Chondrocyte (in vitro differentiated cells): ENCODE data around the gene EREG. TPM values are rescaled to one million over a fixed set of nuclear protein-coding genes. Genes with fewer than 3 reads are reported as not detected.
A peak's percentile ranks its signal among the peaks of the same experiment; 100 is the strongest.

Experiments
- DNase-seq: peaks from one replicate; pipeline ENCODE4 v3.0.0; 2021; ENCODE audit warnings: mixed read lengths, low spot score
- H3K27ac Mint-ChIP-seq: one replicate; pipeline ENCODE4 v1.8.0; 2021; ENCODE audit warnings: mild to moderate bottlenecking, moderate library complexity, mixed read lengths; ENCODE audit not compliant: unreplicated experiment
- H3K27me3 Mint-ChIP-seq: 2 replicates; pipeline ENCODE4 v1.8.0; 2021; ENCODE audit warnings: low read depth, mixed read lengths
- H3K36me3 Mint-ChIP-seq: 2 replicates; pipeline ENCODE4 v1.8.0; 2021; ENCODE audit warnings: low read depth, mixed read lengths
- H3K4me1 Mint-ChIP-seq: 2 replicates; pipeline ENCODE4 v1.8.0; 2021; ENCODE audit warnings: low read depth, mild to moderate bottlenecking, mixed read lengths
- H3K4me3 Mint-ChIP-seq: one replicate; pipeline ENCODE4 v1.8.0; 2021; ENCODE audit warnings: mild to moderate bottlenecking, moderate library complexity, mixed read lengths; ENCODE audit not compliant: unreplicated experiment
- H3K9me3 Mint-ChIP-seq: 2 replicates; pipeline ENCODE4 v1.8.0; 2021; ENCODE audit warnings: low read depth, mixed read lengths
- total RNA-seq: library from RNA; stranded (reverse); gene quantifications from 3 replicates; pipeline ENCODE4 v1.2.1, GENCODE V29; 2021
- TF ChIP-seq, protein P1 (sequence below): fragments of 200-600 bp; sonication (generic); IDR thresholded peaks from 2 replicates; pipeline ENCODE4 v1.5.0; 2021; ENCODE audit warnings: antibody characterized with exemption, mild to moderate bottlenecking, moderate library complexity

EREG gene
- total RNA-seq, 1 donor from 2014 or later, result not detected

GRCh38 chr4:74362347-74362746, 2.6 kb upstream of the EREG start:
- H3K4me1 Mint-ChIP-seq, result peaks cover 17% of the 10 kb centered on the region
- DNase-seq, result no peak
- peaks cover 43% of the 10 kb centered on the region for H3K27me3 Mint-ChIP-seq
- H3K27ac Mint-ChIP-seq, result no peak overlapping the region
- no peaks in the 10 kb centered on the region for H3K9me3 Mint-ChIP-seq
- no peaks in the 10 kb centered on the region for H3K36me3 Mint-ChIP-seq
- TF ChIP-seq, protein P1, sequence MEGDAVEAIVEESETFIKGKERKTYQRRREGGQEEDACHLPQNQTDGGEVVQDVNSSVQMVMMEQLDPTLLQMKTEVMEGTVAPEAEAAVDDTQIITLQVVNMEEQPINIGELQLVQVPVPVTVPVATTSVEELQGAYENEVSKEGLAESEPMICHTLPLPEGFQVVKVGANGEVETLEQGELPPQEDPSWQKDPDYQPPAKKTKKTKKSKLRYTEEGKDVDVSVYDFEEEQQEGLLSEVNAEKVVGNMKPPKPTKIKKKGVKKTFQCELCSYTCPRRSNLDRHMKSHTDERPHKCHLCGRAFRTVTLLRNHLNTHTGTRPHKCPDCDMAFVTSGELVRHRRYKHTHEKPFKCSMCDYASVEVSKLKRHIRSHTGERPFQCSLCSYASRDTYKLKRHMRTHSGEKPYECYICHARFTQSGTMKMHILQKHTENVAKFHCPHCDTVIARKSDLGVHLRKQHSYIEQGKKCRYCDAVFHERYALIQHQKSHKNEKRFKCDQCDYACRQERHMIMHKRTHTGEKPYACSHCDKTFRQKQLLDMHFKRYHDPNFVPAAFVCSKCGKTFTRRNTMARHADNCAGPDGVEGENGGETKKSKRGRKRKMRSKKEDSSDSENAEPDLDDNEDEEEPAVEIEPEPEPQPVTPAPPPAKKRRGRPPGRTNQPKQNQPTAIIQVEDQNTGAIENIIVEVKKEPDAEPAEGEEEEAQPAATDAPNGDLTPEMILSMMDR, result no peak
- no peak overlapping the region for H3K4me3 Mint-ChIP-seq

DNA sequence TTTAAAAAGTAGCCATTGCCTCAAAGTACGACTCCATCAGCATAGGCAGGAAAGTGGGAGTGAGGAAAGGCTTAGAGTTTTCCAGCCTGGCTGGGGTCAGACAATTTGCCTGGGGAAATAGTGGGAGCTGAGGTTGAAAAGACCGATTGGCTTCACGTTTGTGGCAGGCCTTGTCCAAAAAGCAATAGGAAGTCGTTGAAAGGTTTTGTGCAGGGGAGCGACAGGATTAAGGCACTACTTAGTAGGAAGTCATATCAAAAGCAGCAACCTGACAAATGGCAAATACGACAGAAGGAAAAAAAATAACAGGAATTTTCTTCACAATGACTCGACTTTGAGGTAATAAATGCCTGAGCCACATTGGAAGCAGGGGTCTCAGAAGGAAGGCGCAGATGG, 691 bp upstream of the EREG start:
- no peak overlapping the region for H3K27ac Mint-ChIP-seq
- DNase-seq, result no peak
- peaks cover 43% of the 10 kb centered on the region for H3K27me3 Mint-ChIP-seq
- peak overlapping the region; percentile 65 for H3K4me3 Mint-ChIP-seq
- TF ChIP-seq, protein P1, result no peak
- no peaks in the 10 kb centered on the region for H3K36me3 Mint-ChIP-seq
- H3K9me3 Mint-ChIP-seq, result no peaks in the 10 kb centered on the region
- H3K4me1 Mint-ChIP-seq, result peaks cover 17% of the 10 kb centered on the region

DNA sequence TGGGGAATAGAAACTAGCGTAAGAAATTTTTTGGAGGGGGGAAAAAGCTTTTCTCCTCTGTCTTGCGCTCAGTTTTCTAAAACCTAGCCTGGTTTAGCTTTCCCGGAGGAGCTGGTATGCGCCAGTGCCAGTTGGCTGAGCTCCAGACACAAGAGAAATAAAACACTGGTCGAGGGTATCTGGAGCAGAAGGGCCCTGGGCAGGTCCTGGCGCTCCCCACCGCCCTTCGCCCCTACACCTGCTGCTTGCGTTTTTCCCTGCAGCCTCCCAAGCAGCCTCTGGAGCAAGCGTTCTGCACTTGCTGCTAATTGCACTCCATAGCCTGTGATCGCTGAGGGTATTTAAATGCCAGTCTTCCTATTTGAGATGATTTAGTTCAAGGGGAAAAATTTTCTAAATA, 816 bp downstream of the EREG start:
- H3K4me3 Mint-ChIP-seq, result peak overlapping the region; percentile 65
- DNase-seq, result no peak
- peaks cover 43% of the 10 kb centered on the region for H3K27me3 Mint-ChIP-seq
- no peaks in the 10 kb centered on the region for H3K36me3 Mint-ChIP-seq
- peaks cover 17% of the 10 kb centered on the region for H3K4me1 Mint-ChIP-seq
- H3K9me3 Mint-ChIP-seq, result no peaks in the 10 kb centered on the region
- TF ChIP-seq, protein P1, result no peak
- no peak overlapping the region for H3K27ac Mint-ChIP-seq

- no peaks in the 10 kb centered on the region for H3K9me3 Mint-ChIP-seq
- H3K27me3 Mint-ChIP-seq, result peaks cover 45% of the 10 kb centered on the region
- TF ChIP-seq, protein P1, result no peak
- peaks cover 17% of the 10 kb centered on the region for H3K4me1 Mint-ChIP-seq
- H3K36me3 Mint-ChIP-seq, result no peaks in the 10 kb centered on the region
- no peak overlapping the region for H3K4me3 Mint-ChIP-seq
- DNase-seq, result no peak
- no peak overlapping the region for H3K27ac Mint-ChIP-seq
These were observed 1.5 kb downstream of the EREG start for GRCh38 chr4:74366367-74366911.

- no peak for DNase-seq
- no peaks in the 10 kb centered on the region for H3K36me3 Mint-ChIP-seq
- H3K4me1 Mint-ChIP-seq, result peaks cover 17% of the 10 kb centered on the region
- no peaks in the 10 kb centered on the region for H3K9me3 Mint-ChIP-seq
- H3K27me3 Mint-ChIP-seq, result peaks cover 41% of the 10 kb centered on the region
- H3K4me3 Mint-ChIP-seq, result no peak overlapping the region
- H3K27ac Mint-ChIP-seq, result no peak overlapping the region
- TF ChIP-seq, protein P1, result no peak
These were observed 2.8 kb downstream of the EREG start for GRCh38 chr4:74367656-74368290.
